ENCODE measurements around the gene GP2. TPM values are rescaled to one million over a fixed set of nuclear protein-coding genes. Genes with fewer than 3 reads are reported as not detected.

The GP2 gene
- polyA plus RNA-seq, 3 donors, result not detected

DNA sequence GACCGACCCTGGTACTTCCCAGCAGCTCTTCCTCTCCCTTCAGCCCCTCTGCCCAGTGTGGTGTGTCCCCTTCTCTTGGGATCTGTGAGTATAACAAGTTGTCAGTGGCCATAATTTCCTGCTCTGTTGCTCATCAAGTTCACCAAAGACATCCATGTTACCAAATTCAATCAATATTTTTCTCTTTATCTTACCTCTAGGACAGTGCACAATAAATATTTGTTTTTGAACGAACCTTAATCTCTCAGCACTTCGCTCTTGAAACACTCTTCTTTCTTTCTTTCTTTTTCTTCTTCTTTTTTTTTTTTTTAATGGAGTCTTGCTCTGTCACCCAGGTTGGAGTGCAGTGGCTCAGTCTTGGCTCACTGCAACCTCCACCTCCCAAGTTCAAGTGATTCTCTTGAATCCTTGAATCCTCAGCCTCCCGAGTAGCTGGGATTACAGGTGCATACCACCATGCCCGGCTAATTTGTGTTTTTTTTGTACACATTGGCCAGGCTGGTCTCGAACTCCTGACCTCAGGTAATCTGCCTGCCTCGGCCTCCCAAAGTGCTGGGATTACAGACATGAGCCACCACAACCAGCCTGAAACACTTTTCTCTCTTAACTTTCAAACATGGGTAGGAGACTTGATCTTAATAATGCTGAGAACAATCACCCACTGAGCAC is 27.9 kb upstream of the GP2 start:
- Mint-ChIP-seq H3K4me3 (no peak overlapping the region), H3K27me3 (ENCODE audit: low read depth in 3 of 3) (peaks cover 2 to 15% (median 6%) of the 10 kb centered on the region in 3 donors), H3K27ac (no peak overlapping the region), H3K4me1 (no peaks in the 10 kb centered on the region), H3K9me3 (peaks cover 0 to 2% (median 0%) of the 10 kb centered on the region in 7 donors), H3K36me3 (no peaks in the 10 kb centered on the region)
- no peak overlapping the region for H3K4me3 ChIP-seq (replicated peaks in 1 of 3; ENCODE audit: low read depth in 2 of 3, low read length in 3 of 3)
- H3K4me1 ChIP-seq (ENCODE audit: control insufficient read depth in 1 of 2, insufficient read depth in 2 of 2, low read length in 2 of 2), result no peaks in the 10 kb centered on the region
- no peak overlapping the region for H3K27ac ChIP-seq (ENCODE audit: low read depth in 1 of 2, low read length in 2 of 2)
- H3K9me3 ChIP-seq (replicated peaks in 1 of 2; ENCODE audit: control insufficient read depth in 1 of 2, insufficient read depth in 1 of 2, low read length in 2 of 2), result no peaks in the 10 kb centered on the region
- H3K4me2 ChIP-seq (replicated peaks; ENCODE audit: extremely low read depth, low read length, poor library complexity, severe bottlenecking), result no peak overlapping the region
- H2AFZ ChIP-seq (ENCODE audit: insufficient read depth, low read depth, low read length, poor library complexity, severe bottlenecking), result no peak overlapping the region
- intact Hi-C loops (cut with micrococcal nuclease), result no loop called here
- H3K27me3 ChIP-seq (ENCODE audit: control insufficient read depth in 2 of 2, insufficient read depth in 2 of 2, low read length in 2 of 2), result no peaks in the 10 kb centered on the region
- TF ChIP-seq CTCF (IDR thresholded peaks at IDR 0.05), result no peak
- H3K79me2 ChIP-seq (ENCODE audit: insufficient read depth, low read length), result no peaks in the 10 kb centered on the region
- WGBS (ENCODE audit: insufficient coverage), result 67% methylated on average over 3 of the region's 7 CpGs
- DNase-seq, result no peak
- H4K20me1 ChIP-seq (ENCODE audit: insufficient read depth, low read length), result no peaks in the 10 kb centered on the region
- H3K36me3 ChIP-seq (replicated peaks in 1 of 2; ENCODE audit: control insufficient read depth in 1 of 2, insufficient read depth in 2 of 2, low read length in 2 of 2), result no peaks in the 10 kb centered on the region
- H3K9ac ChIP-seq (ENCODE audit: insufficient read depth, low read length, poor library complexity, severe bottlenecking), result no peak overlapping the region

DNA sequence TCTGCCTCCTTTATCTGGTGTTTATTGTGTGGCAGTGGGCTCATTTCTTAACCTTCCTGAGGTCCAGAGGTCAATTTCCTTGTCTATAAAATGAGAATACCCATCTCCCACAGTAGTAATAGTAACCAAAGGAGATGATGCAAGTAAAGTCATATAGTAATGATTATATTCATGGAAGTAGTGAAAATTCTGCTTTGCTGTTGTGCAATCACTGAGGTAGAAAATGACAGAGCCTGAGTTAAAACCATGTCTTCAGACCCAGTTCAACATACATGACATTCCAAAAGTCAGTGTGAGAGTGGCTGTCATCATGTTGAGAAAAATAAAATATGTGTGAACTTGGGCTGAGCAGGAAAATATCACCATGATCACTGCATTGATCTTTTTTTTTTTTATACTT is 26.1 kb upstream of the GP2 start:
- H3K79me2 ChIP-seq (ENCODE audit: insufficient read depth, low read length), result no peaks in the 10 kb centered on the region
- no peak overlapping the region for H2AFZ ChIP-seq (ENCODE audit: insufficient read depth, low read depth, low read length, poor library complexity, severe bottlenecking)
- H3K36me3 Mint-ChIP-seq, result no peaks in the 10 kb centered on the region
- no peaks in the 10 kb centered on the region for H3K9me3 ChIP-seq (replicated peaks in 1 of 2; ENCODE audit: control insufficient read depth in 1 of 2, insufficient read depth in 1 of 2, low read length in 2 of 2)
- intact Hi-C loops (cut with micrococcal nuclease), result no loop called here
- TF ChIP-seq CTCF (IDR thresholded peaks at IDR 0.05), result no peak
- H3K4me2 ChIP-seq (replicated peaks; ENCODE audit: extremely low read depth, low read length, poor library complexity, severe bottlenecking), result no peak overlapping the region
- no peaks in the 10 kb centered on the region for H3K4me1 Mint-ChIP-seq
- no peaks in the 10 kb centered on the region for H4K20me1 ChIP-seq (ENCODE audit: insufficient read depth, low read length)
- no peaks in the 10 kb centered on the region for H3K4me1 ChIP-seq (ENCODE audit: control insufficient read depth in 1 of 2, insufficient read depth in 2 of 2, low read length in 2 of 2)
- no peak overlapping the region for H3K9ac ChIP-seq (ENCODE audit: insufficient read depth, low read length, poor library complexity, severe bottlenecking)
- no peaks in the 10 kb centered on the region for H3K27me3 ChIP-seq (ENCODE audit: control insufficient read depth in 2 of 2, insufficient read depth in 2 of 2, low read length in 2 of 2)
- no peaks in the 10 kb centered on the region for H3K36me3 ChIP-seq (replicated peaks in 1 of 2; ENCODE audit: control insufficient read depth in 1 of 2, insufficient read depth in 2 of 2, low read length in 2 of 2)
- H3K4me3 ChIP-seq (replicated peaks in 1 of 3; ENCODE audit: low read depth in 2 of 3, low read length in 3 of 3), result no peak overlapping the region
- no peak overlapping the region for H3K27ac ChIP-seq (ENCODE audit: low read depth in 1 of 2, low read length in 2 of 2)
- no peak overlapping the region for H3K27ac Mint-ChIP-seq
- no peak for DNase-seq
- peaks cover 5 to 18% (median 6%) of the 10 kb centered on the region in 3 donors for H3K27me3 Mint-ChIP-seq (ENCODE audit: low read depth in 3 of 3)
- H3K4me3 Mint-ChIP-seq, result no peak overlapping the region
- H3K9me3 Mint-ChIP-seq, result peaks cover 0 to 2% (median 1%) of the 10 kb centered on the region in 7 donors
